Liver (tissue), 9 donors: Measurements from ENCODE around the gene TNS2. TPM values are rescaled to one million over a fixed set of nuclear protein-coding genes. Genes with fewer than 3 reads are reported as not detected.
"Not testable (repeated sequence)": the region's sequence is repeated elsewhere in the genome, so short reads cannot be mapped to it uniquely, and the experiment has no call there.

Experiments
- DNase-seq: peaks from one replicate; pipeline ENCODE4 v3.0.0-alpha.2; 2017; ENCODE audit warnings: low spot score
- H3K27ac ChIP-seq, 2 donors: one replicate each; pipeline ENCODE4 v1.7.0; 2013; ENCODE audit warnings: inconsistent platforms in 2 of 2, low read length in 2 of 2, control low read depth in 1 of 2, low read depth in 1 of 2, mild to moderate bottlenecking in 1 of 2
- H3K27me3 ChIP-seq, 4 donors: one replicate each; pipeline versions ENCODE4 v1.6.1 to v1.7.0; 2013; ENCODE audit warnings: low read length in 3 of 4, inconsistent platforms in 1 of 4, mild to moderate bottlenecking in 1 of 4, moderate library complexity in 1 of 4; ENCODE audit not compliant: control insufficient read depth in 4 of 4, insufficient read depth in 4 of 4
- H3K36me3 ChIP-seq, 4 donors: one replicate each; pipeline versions ENCODE4 v1.6.1 to v1.7.0; 2013; ENCODE audit warnings: low read length in 3 of 4, mild to moderate bottlenecking in 3 of 4, low read depth in 1 of 4, moderate library complexity in 1 of 4; ENCODE audit not compliant: control insufficient read depth in 4 of 4, insufficient read depth in 3 of 4
- H3K4me1 ChIP-seq, 4 donors: one replicate each; pipeline versions ENCODE4 v1.6.1 to v1.7.0; 2013; ENCODE audit warnings: low read length in 3 of 4, mild to moderate bottlenecking in 3 of 4, moderate library complexity in 1 of 4; ENCODE audit not compliant: control insufficient read depth in 4 of 4, insufficient read depth in 4 of 4
- H3K4me3 ChIP-seq, 3 donors: one replicate each; pipeline versions ENCODE4 v1.6.1 to v1.7.0; 2013; ENCODE audit warnings: low read length in 3 of 3, control low read depth in 1 of 3, low read depth in 1 of 3, mild to moderate bottlenecking in 1 of 3
- H3K9ac ChIP-seq, 2 donors: one replicate each; pipeline ENCODE4 v1.7.0; 2013; ENCODE audit warnings: low read length in 2 of 2, mild to moderate bottlenecking in 2 of 2, moderate library complexity in 2 of 2, control low read depth in 1 of 2, low read depth in 1 of 2
- H3K9me3 ChIP-seq, 4 donors: one replicate each; pipeline versions ENCODE4 v1.6.1 to v1.7.0; 2013; ENCODE audit warnings: low read length in 3 of 4; ENCODE audit not compliant: control insufficient read depth in 4 of 4
- FOXA1 ChIP-seq: IDR thresholded peaks from 2 replicates; pipeline ENCODE4 v1.6.1; 2016; ENCODE audit warnings: antibody characterized with exemption
- FOXA2 ChIP-seq: IDR thresholded peaks from 2 replicates; pipeline ENCODE4 v1.6.1; 2016; ENCODE audit warnings: antibody characterized with exemption
- NR2F2 ChIP-seq: IDR thresholded peaks from 2 replicates; pipeline ENCODE4 v1.6.1; 2016; ENCODE audit warnings: antibody characterized with exemption
- RAD21 ChIP-seq, 2 donors: IDR thresholded peaks; 2 replicates each; pipeline ENCODE4 v1.6.1; 2016; ENCODE audit warnings: antibody characterized with exemption in 2 of 2, mild to moderate bottlenecking in 2 of 2
- RXRA ChIP-seq, 2 donors: IDR thresholded peaks; 2 replicates each; pipeline ENCODE4 v1.6.1; 2017 to 2018; ENCODE audit warnings: antibody characterized with exemption in 2 of 2, mild to moderate bottlenecking in 1 of 2
- TAF1 ChIP-seq: conservative IDR thresholded peaks from 2 replicates; pipeline ENCODE4 v1.6.1; 2016; ENCODE audit warnings: antibody characterized with exemption, mild to moderate bottlenecking
- YY1 ChIP-seq: IDR thresholded peaks from 2 replicates; pipeline ENCODE4 v1.6.1; 2016; ENCODE audit warnings: antibody characterized with exemption, mild to moderate bottlenecking
- WGBS: extraction: QIAGEN DNeasy Blood & Tissue Kit; methylation state at CpG from one replicate; pipeline ENCODE4 v1.1.7; 2013; 5-methylcytosine and 5-hydroxymethylcytosine counted together
- polyA plus RNA-seq, 2 donors: library from polyadenylated mRNA; stranded (reverse) in 1 of 2; unstranded in 1 of 2; fragments of 200-250 nt in 1 of 2; fragments of >200 nt in 1 of 2; fragmentation: Nextera tagmentation in 1 of 2; extraction: Ambion mirVana in 1 of 2; gene quantifications; one replicate each; pipeline versions ENCODE4 v1.2.1 to v1.2.3, GENCODE V29; 2013 to 2015
- total RNA-seq, 2 donors: library from RNA; depleted of rRNA; stranded (reverse); fragments of >200 nt; gene quantifications; one replicate each; pipeline ENCODE4 v1.2.3, GENCODE V29; 2014
- TF ChIP-seq, protein P1 (sequence below): IDR thresholded peaks from 2 replicates; pipeline ENCODE4 v1.6.1; 2016; ENCODE audit warnings: antibody characterized with exemption
- TF ChIP-seq, protein P2 (sequence below): IDR thresholded peaks from 2 replicates; pipeline ENCODE4 v1.6.1; 2016; ENCODE audit warnings: antibody characterized with exemption
- TF ChIP-seq, protein P3 (sequence below): IDR thresholded peaks from 2 replicates; pipeline ENCODE4 v1.6.1; 2016; ENCODE audit warnings: antibody characterized with exemption, mild to moderate bottlenecking
- TF ChIP-seq, protein P4 (sequence below): fragments of 150-350 bp; IDR thresholded peaks from 2 replicates; pipeline ENCODE4 v1.5.1; 2017; ENCODE audit warnings: improper control_type of control experiment, low read depth, low read length; ENCODE audit not compliant: missing input control
- TF ChIP-seq, protein P5 (sequence below): IDR thresholded peaks from 2 replicates; pipeline ENCODE4 v1.6.1; 2016; ENCODE audit warnings: antibody characterized with exemption
- donor health status: healthy.
- donor health status: healthy.
- donor health status: healthy.
- donor health status: healthy.
- donor health status: healthy.

Gene TNS2
- total and polyA plus RNA-seq, 4 donors: 11.7 to 94.0 (median 46.0) TPM

DNA sequence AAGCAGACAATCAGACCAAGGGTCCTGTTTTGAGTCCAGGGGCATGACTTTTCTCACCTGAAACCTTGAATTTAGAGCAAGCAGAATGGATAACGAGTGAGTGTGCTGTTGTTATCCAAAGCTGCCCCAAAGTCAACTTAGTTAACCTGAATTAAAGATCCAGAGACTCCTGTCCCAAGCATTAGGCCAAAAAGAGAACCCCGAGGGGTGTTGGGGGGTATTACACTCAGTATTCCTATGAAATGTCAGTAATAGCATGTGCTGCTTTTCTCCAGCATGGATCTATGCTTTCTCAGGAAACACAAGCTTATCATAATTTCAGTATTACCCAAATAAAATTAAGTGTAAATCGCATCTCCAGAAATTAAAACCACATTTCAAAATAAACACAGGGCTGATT, 24.6 kb upstream of the TNS2 start:
- H3K9ac ChIP-seq: no peak overlapping the region
- 88% methylated on average over 3 of the region's 3 CpGs for WGBS
- no peaks in the 10 kb centered on the region for H3K9me3 ChIP-seq
- H3K27ac ChIP-seq: no peak overlapping the region
- no peaks in the 10 kb centered on the region for H3K27me3 ChIP-seq
- H3K4me1 ChIP-seq: no peaks in the 10 kb centered on the region
- no peak for DNase-seq
- no peak overlapping the region for H3K4me3 ChIP-seq
- TF ChIP-seq, protein P1, sequence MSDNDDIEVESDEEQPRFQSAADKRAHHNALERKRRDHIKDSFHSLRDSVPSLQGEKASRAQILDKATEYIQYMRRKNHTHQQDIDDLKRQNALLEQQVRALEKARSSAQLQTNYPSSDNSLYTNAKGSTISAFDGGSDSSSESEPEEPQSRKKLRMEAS: no peak
- H3K36me3 ChIP-seq: peaks cover 2 to 89% (median 67%) of the 10 kb centered on the region in 4 donors

DNA sequence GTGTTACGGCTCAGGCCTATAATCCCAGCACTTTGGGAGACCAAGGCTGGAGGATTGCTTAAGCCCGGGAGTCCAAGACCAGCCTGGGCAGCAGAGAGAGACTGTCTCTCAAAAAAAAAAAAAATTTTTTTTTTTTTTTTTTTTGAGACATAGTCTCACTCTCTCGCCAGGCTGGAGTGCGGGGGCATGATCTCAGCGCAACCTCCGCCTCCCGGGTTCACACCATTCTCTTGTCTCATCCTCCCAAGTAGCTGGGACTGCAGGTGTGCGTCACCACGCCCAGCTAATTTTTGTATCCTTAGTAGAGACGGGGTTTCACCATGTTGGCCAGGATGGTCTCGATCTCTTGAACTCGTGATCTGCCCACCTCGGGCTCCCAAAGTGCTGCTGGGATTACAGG, 22.9 kb upstream of the TNS2 start:
- H3K27me3 ChIP-seq, H3K9me3 ChIP-seq, H3K9ac ChIP-seq, H3K4me1 ChIP-seq, DNase-seq, H3K27ac ChIP-seq, H3K4me3 ChIP-seq: not testable (repeated sequence)
- 89% methylated on average over 13 of the region's 13 CpGs for WGBS
- H3K36me3 ChIP-seq: peaks cover 2 to 84% (median 64%) of the 10 kb centered on the region in 4 donors

DNA sequence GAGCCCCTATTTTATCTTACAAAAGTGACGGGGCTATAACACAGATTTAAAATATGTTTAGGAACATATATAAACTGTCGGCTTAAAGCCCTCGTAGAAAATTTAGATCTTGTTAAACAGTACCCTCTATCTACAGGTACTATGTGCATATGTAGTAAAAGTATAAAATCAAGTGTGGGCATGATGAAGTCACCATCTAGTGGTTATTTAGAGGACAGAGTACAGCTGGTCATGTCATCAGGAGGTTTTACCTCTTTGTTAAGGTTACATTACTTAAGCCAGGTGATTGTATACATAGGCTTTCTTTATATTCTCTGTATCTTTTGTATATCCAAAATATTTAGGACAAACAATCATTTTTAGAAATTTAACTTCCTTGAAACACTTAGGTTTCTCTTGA, 18.2 kb upstream of the TNS2 start:
- Histone ChIP-seq H3K4me1 (no peaks in the 10 kb centered on the region), H3K9me3 (no peaks in the 10 kb centered on the region), H3K27ac (no peak overlapping the region), H3K9ac (no peak overlapping the region), H3K4me3 (no peak overlapping the region), H3K27me3 (no peaks in the 10 kb centered on the region), H3K36me3 (peaks cover 15 to 77% (median 57%) of the 10 kb centered on the region in 4 donors)
- DNase-seq: no peak
- WGBS: 85% methylated on average over 3 of the region's 3 CpGs
- TF ChIP-seq TAF1: no peak
- TF ChIP-seq, protein P2, sequence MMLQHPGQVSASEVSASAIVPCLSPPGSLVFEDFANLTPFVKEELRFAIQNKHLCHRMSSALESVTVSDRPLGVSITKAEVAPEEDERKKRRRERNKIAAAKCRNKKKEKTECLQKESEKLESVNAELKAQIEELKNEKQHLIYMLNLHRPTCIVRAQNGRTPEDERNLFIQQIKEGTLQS: no peak
- TF ChIP-seq YY1: no peak
- TF ChIP-seq RAD21 (IDR thresholded peaks at IDR 0.05): peak; percentile 17 to 38

DNA sequence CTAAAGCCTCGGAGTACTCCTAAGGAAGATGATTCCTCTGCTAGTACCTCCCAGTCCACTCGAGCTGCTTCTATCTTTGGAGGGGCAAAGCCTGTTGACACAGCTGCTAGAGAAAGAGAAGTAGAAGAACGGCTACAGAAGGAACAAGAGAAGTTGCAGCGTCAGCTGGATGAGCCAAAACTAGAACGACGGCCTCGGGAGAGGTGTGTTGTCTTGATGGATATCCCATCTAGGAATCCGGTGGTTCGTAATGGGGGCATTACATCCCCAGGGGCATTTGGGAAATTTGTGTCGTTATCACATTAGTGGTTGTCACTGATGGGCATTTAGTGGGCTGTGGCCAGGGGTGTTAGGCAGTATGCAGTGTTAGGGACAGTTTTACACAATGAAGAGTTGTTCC, 16.0 kb upstream of the TNS2 start:
- H3K27ac ChIP-seq: not testable (repeated sequence)

DNA sequence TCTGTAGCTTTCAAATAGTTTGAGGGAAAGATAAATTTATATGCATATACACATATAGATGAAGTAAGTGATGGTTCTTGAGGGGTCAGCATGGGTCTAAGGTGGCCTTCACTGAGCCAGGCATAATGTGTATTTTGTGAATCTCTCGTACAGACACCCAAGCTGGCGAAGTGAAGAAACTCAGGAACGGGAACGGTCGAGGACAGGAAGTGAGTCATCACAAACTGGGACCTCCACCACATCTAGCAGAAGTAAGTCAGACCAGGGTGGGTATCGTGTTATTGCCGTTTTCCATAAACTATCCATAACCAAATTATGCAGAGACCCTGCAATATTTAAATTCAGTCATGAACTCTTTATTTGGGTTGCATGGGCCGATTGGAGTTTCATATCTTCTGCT, 15.4 kb upstream of the TNS2 start:
- WGBS: 82% methylated on average over 8 of the region's 8 CpGs
- no peak for DNase-seq
- Histone ChIP-seq H3K27me3 (no peaks in the 10 kb centered on the region), H3K4me3 (no peak overlapping the region), H3K9ac (no peak overlapping the region), H3K27ac (no peak overlapping the region), H3K36me3 (peaks cover 20 to 75% (median 62%) of the 10 kb centered on the region in 4 donors), H3K4me1 (no peaks in the 10 kb centered on the region), H3K9me3 (no peaks in the 10 kb centered on the region)
- TF ChIP-seq, protein P3, sequence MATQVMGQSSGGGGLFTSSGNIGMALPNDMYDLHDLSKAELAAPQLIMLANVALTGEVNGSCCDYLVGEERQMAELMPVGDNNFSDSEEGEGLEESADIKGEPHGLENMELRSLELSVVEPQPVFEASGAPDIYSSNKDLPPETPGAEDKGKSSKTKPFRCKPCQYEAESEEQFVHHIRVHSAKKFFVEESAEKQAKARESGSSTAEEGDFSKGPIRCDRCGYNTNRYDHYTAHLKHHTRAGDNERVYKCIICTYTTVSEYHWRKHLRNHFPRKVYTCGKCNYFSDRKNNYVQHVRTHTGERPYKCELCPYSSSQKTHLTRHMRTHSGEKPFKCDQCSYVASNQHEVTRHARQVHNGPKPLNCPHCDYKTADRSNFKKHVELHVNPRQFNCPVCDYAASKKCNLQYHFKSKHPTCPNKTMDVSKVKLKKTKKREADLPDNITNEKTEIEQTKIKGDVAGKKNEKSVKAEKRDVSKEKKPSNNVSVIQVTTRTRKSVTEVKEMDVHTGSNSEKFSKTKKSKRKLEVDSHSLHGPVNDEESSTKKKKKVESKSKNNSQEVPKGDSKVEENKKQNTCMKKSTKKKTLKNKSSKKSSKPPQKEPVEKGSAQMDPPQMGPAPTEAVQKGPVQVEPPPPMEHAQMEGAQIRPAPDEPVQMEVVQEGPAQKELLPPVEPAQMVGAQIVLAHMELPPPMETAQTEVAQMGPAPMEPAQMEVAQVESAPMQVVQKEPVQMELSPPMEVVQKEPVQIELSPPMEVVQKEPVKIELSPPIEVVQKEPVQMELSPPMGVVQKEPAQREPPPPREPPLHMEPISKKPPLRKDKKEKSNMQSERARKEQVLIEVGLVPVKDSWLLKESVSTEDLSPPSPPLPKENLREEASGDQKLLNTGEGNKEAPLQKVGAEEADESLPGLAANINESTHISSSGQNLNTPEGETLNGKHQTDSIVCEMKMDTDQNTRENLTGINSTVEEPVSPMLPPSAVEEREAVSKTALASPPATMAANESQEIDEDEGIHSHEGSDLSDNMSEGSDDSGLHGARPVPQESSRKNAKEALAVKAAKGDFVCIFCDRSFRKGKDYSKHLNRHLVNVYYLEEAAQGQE: no peak
- TF ChIP-seq YY1: no peak
- no peak for TF ChIP-seq RXRA (IDR thresholded peaks at IDR 0.05)
- no peak for TF ChIP-seq FOXA1
- TF ChIP-seq, protein P4, sequence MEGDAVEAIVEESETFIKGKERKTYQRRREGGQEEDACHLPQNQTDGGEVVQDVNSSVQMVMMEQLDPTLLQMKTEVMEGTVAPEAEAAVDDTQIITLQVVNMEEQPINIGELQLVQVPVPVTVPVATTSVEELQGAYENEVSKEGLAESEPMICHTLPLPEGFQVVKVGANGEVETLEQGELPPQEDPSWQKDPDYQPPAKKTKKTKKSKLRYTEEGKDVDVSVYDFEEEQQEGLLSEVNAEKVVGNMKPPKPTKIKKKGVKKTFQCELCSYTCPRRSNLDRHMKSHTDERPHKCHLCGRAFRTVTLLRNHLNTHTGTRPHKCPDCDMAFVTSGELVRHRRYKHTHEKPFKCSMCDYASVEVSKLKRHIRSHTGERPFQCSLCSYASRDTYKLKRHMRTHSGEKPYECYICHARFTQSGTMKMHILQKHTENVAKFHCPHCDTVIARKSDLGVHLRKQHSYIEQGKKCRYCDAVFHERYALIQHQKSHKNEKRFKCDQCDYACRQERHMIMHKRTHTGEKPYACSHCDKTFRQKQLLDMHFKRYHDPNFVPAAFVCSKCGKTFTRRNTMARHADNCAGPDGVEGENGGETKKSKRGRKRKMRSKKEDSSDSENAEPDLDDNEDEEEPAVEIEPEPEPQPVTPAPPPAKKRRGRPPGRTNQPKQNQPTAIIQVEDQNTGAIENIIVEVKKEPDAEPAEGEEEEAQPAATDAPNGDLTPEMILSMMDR: no peak
- TF ChIP-seq NR2F2: no peak
- TF ChIP-seq TAF1: no peak
- TF ChIP-seq, protein P5, sequence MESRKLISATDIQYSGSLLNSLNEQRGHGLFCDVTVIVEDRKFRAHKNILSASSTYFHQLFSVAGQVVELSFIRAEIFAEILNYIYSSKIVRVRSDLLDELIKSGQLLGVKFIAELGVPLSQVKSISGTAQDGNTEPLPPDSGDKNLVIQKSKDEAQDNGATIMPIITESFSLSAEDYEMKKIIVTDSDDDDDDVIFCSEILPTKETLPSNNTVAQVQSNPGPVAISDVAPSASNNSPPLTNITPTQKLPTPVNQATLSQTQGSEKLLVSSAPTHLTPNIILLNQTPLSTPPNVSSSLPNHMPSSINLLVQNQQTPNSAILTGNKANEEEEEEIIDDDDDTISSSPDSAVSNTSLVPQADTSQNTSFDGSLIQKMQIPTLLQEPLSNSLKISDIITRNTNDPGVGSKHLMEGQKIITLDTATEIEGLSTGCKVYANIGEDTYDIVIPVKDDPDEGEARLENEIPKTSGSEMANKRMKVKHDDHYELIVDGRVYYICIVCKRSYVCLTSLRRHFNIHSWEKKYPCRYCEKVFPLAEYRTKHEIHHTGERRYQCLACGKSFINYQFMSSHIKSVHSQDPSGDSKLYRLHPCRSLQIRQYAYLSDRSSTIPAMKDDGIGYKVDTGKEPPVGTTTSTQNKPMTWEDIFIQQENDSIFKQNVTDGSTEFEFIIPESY: no peak
- no peak for TF ChIP-seq FOXA2

More for the DNA sequence above, 16.0 kb upstream of the TNS2 start:
- not testable (repeated sequence) for H3K4me3 ChIP-seq, H3K4me1 ChIP-seq, H3K9me3 ChIP-seq, H3K9ac ChIP-seq, DNase-seq, H3K27me3 ChIP-seq
- H3K36me3 ChIP-seq: peaks cover 19 to 74% (median 57%) of the 10 kb centered on the region in 4 donors
- 81% methylated on average over 10 of the region's 10 CpGs for WGBS
